ENCODE data around the gene SMG1. TPM values are rescaled to one million over a fixed set of nuclear protein-coding genes. Genes with fewer than 3 reads are reported as not detected.
"Not testable (repeated sequence)": the region's sequence is repeated elsewhere in the genome, so short reads cannot be mapped to it uniquely, and the experiment has no call there.

Gene SMG1
- total RNA-seq, 2 donors from 2014 or later: 71.7 to 81.3 TPM

DNA sequence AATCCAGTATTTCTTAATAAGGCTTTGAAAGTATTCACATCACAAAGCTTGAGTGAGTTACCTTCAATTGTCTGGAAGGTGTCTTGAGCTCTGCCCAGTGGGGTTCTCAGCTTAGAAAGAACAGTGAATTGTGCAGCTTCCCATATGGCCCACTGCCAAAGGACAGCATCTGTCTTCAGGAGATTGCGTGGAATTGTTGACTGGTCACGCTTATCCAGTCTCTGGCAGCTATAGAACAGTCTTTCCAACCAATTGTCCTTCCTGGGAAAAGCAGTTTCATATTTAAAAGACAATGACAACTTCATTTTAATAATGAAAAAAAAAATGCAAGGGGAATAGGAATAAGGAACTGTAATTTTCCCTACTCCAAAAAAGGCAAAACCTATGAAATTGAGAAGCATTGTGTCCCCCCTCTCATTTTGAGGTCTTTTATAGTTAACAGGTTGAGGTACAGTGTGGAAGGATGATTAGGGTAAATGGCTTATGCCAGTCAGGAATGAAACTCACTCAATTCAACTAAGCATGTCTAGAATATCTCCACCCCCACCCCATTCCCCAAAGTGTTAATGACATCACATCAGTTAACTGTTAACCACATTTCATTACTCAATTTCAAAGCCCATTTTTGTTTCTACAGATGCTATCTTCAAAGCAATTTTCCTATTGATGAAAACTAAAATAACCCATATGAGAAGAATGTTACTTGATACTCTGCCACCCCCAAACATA, 57.0 kb downstream of the SMG1 start:
- intact Hi-C loops (cut with DNase I); DNase-seq (ENCODE audit: low spot score): not testable (repeated sequence)

DNA sequence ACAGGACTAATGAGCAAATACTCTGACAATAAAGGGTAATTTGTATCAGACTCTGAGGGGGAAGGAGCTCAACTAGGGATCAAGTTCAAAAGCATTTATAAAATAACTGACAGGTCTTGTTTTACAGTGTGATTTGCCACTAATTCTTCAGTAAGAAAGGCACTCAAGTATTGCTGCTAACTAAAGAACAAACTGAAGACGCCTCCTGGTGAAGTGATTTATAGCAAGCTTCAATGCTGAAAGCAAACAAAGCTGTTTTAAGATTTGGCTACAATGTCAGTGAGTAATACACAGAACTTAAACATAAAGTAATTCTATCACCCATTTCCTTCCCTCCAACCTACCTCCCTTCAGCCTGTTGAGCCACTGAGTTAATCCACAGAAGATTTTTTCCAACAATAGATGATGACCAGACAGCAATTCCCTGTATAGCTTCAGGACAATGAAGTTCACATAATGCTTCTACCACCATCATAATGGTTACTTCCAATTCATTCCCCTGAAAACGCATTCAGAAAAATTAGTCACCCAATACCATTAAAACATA, 59.9 kb downstream of the SMG1 start:
- DNase-seq (ENCODE audit: low spot score); intact Hi-C loops (cut with DNase I): not testable (repeated sequence)

DNA sequence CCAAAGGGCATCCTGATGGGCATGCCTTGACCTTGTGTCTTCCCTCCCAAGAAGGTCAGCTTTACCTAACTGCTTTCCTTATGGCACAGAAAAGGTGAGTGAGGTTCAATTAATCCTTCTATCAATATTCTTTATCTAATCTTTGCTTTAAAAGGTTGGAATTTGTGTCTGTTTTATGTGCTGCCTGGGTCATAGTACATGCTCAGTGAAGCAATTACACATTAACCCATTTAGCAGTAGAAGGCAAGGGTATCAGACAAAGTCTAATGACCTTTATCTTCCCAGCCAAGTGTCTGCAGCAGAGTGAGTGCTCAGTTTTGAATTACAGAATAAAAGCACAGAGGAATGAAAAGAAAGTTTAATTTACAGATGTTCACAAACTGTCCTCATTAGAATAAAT, 63.3 kb downstream of the SMG1 start:
- DNase-seq (ENCODE audit: low spot score); intact Hi-C loops (cut with DNase I): not testable (repeated sequence)

DNA sequence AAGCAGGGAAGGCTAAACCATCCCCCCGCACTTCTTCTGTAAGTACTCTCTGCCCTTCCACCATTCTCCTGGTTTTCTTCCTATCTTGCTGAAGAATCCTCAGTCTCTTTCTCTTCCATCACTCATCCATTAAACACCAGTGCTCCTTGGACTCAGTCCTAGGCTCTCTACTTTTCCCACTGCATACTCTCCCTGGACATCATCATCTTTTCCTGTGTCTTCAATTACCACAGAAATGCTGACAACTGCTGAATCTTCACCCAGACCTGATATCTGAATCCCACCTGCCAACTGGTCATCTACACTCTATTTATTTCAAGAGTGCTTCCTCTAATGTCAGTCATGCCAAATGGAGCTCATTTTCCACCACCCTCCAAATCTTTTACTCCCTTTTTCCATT, 71.0 kb downstream of the SMG1 start:
- intact Hi-C loops (cut with DNase I): no loop called here

DNA sequence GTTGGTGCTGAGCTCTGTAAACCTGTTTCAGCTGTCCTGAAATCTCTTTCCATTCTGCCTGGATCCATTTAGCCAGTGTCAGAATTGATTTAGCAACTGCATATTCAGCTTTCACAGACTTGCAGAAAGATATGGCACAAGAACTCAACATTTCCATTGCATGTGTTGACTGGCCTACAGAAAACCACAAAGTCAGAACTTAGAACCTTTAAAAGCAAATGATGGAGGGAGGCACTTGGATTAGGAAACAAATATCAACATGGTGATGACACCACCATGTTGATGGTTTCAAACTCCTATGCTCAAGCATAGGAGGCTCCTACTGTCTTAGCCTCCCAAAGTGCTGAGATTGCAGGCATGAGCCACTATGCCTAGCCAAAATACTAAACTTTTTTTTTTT, 72.5 kb downstream of the SMG1 start:
- DNase-seq (ENCODE audit: low spot score): no peak
- intact Hi-C loops (cut with DNase I): no loop called here

More for the DNA sequence above, 71.0 kb downstream of the SMG1 start:
- no peak for DNase-seq (ENCODE audit: low spot score)

DNA sequence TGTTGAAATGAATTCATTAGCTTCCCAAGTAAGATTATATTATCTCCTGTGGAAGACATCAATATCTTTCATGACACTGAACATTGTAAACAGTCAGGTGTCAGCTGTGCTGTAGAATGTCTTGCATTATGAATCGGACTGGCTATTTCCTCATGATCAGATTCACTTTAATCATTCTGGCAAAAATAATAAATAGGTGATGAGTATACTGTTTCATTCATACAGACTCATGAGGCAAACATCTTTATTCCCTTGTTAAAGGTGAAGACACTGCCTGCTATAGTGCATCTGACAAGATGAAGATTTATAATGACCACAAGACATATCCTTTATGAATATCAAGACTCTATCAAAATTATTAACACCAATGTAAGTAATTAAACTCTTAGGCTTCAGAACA, 73.6 kb downstream of the SMG1 start:
- intact Hi-C loops (cut with DNase I): no loop called here
- no peak for DNase-seq (ENCODE audit: low spot score)

DNA sequence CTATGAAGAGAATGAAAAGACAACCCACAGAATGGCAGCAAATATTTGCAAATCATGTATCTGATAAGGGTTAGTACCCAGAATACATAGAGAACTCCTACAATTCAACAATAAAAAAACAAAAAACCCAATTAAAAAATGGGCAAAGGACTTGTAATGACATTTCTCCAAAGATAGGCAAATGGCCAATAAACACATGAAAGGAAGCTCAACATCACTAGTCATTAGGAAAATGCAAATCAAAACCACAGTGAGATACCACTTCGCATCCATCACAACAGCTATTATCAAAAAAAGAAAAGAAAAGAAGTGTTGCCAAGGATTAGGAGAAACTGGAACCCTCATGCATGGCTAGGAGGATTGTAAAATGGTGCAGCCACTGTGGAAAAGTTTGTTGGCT, 79.8 kb downstream of the SMG1 start:
- DNase-seq (ENCODE audit: low spot score): no peak
- intact Hi-C loops (cut with DNase I): no loop called here

DNA sequence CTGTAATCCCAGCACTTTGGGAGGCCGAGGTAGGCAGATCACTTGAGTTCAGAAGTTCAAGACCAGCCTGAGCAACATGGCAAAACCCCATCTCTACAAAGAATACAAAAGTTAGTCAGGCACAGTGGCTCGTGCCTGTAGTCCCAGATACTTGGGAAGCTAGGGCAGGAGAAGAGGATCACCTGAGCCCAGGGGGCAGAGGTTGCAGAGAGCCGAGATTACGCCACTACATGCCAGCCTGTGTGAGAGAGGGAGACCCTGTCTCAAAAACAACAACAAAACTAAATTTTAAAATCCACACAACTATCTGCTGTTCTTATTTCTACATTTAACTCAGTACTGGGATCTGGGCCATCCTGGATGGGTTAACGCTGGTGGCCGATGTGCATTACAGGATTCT, 83.6 kb downstream of the SMG1 start:
- intact Hi-C loops (cut with DNase I): no loop called here
- DNase-seq (ENCODE audit: low spot score): no peak

DNA sequence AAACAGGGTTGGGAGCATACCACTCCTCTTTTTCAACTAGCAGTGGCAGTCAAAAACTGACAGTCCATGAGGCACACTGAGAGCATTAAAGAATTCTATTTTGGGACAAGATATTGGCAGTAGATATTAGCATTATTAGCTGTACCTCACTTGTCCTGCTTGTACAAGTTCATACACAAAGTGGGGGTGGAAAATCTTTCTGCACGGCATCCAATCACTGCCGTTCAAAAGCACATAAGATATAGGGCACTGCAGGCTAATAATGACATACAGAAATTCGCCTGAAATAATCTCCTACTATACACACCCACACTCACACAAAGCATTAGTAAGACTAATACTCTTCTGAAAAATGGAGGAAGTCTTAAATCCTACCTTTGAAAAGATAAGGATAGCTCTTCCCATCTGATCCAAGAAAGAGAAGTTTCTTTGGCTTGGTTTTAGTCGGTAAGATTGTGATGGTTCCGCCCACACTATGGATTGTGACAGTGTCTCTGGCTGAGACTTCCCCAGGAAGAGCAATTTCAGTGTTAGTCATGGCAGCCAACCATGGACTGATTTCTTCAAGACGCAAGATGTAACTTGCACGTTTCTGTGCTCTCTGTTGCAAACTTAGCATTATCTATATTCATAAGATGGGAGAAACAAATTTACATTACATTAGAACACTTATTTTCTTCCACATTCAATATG, 84.2 kb downstream of the SMG1 start:
- DNase-seq (ENCODE audit: low spot score): no peak
- intact Hi-C loops (cut with DNase I): no loop called here

DNA sequence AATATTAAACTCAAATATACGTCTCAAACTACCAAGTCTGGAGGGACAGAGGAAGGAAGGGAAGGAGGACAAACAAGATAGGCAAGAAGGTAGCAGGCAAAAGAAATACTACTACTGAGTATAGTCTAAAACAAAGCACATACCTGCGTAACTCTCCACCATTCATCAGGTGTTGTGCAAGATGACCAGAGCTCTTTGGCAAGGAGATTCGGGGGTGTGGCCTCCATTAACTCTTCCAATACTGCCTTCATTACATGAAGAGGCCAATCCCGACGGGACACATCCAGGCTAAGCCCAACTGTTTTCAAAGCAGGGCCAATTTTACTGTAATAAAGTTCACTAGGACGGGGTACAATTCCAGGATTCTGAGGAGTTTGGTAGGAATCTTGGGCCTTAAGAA, 86.7 kb downstream of the SMG1 start:
- no peak for DNase-seq (ENCODE audit: low spot score)
- intact Hi-C loops (cut with DNase I): no loop called here

DNA sequence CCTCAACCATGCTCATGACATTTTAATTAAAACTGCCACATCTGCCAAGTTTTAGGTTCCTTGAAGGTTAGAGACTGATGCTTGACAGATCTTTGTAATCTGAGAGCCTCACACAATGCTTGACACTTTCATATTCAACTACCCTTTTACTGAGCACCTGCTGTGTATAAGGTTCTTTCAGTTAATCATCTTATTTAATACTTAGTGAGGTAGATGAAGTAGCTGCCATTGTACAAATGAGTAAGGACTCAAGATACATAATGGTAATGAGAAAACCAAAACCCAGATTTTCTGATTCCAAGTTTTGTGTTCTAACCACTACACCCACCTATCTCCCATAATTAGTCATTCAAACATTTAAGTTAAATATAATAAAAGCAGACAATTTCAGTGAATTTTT, 89.5 kb downstream of the SMG1 start:
- intact Hi-C loops (cut with DNase I): no loop called here
- DNase-seq (ENCODE audit: low spot score): no peak

DNA sequence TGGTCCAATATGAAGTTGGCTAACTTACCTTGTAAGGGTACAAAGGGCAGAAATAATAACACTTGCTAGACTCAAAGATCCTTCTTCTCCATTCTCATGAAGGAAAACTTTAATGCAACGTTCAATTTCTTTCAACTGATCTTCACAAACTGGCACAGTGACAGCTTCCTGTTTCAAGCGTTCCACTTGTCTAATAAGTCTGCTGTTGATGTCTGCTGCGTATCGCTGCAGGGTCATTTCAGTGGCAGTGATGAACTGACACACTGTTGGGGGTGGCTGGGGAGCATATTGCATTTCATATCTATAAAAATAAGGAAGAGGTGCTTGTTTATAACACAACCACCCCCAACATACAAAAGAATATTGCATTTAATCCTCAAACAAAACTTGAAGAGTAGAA, 91.3 kb downstream of the SMG1 start:
- no peak for DNase-seq (ENCODE audit: low spot score)
- intact Hi-C loops (cut with DNase I): no loop called here

DNA sequence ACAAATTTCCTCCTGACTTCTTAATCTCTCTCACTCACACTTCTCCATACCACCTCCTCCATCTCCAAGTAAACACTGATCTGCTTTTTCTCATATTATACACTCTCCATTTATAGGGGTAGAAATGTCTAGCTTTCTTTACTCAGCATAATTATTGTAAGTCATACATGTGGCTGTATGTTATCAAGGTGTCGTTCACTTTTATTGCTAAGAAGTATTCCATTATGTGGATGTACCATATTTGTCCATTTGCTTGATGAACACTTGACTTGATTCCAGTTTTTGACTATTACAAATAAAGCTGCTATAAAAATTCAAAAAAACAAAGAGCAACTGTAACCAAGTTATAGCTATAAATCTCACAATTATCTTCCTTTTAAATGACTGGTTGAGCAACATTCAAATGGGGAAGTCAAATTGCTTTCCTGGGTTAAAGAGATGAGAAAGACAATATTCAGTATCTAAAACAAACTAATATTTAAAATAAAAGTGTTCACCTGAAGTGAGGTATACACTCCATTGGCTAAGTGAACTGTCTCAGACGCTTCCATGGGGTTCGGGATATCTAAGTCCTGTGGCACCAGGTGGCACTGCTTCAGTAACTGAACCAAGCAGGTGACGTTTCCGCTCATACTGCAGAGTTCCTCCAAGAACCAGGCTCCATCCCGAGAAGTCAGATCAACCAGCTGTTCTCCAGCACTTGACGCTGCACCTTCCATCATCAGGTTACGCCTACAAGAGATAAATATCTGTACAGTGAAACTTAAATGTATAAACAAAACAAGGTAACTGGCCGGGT, 92.3 kb downstream of the SMG1 start:
- DNase-seq (ENCODE audit: low spot score): no peak
- intact Hi-C loops (cut with DNase I): no loop called here

DNA sequence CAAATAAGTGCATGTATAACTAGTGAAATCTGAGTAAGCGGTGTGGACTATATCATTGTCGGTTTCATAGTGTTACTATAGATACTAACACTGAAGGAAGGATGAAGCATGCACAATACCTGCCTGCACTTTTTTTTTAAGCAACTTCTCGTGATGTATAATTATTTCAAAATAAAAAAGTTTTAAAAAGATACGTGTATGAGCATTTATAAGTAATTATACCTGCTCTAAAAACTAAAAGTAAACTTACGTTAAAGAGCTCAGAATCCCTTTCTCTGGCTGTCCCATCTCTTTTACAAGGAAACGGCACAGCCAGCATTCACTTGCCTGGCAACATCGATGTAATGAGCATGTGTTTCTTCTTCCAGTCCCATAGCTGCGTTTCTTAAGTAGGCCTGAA, 93.6 kb downstream of the SMG1 start:
- intact Hi-C loops (cut with DNase I): no loop called here
- DNase-seq (ENCODE audit: low spot score): no peak

DNA sequence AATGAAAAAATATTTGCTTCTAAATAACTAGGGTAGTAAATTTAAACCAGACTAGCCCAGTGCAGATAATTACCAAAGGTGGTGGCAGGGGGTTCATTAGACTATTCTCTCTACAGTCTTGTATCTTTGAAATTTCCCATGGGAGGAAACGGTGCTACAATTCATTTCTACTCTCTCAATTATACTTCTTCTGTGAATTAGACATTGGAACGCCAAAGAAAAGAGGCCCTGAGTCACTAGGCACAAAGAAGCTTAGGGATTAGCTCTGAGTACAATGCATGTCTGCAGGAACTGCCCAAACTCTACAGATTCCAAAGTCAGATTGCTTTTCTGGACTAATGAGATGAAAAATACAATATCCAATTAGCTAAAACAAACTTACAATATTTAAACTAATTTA, 94.2 kb downstream of the SMG1 start:
- DNase-seq (ENCODE audit: low spot score): no peak
- intact Hi-C loops (cut with DNase I): no loop called here

DNA sequence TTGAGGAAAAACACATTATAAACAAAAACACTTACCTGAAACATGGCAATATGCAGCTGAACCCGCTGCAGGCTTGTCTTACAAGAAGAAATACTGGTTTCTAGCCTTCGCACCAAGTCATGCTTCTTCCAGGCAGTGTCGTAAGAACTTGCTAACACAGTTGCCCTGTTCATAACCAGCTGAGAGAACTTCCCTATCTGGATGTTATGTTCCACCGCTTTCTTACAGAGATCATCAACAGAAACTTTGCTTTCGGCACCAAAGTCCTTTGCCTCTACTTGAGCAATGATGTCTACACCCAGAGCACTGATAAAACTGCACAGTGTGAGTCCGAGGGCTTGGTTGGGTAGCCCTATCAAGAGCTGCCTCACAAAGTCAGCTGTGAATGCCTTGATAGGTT, 97.0 kb downstream of the SMG1 start:
- intact Hi-C loops (cut with DNase I): no loop called here

DNA sequence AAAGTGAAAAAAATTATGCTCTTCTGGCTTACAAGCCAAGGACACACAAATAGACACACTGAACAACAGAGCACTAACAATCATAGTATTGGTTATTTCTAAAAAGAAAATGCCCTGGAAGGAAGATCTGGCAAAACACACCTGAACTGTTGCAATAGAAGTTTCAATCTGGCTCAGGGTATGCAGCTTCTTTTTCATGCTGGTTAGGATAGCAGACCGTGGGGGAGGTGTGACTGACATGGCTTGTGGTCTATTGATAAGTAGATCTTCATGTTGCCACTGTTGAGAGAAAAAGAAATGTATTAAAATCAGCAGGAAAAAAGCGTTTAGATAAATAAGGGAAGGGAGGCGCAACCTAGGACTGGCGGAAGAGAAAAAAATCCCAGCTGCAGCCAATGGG, 98.3 kb downstream of the SMG1 start:
- intact Hi-C loops (cut with DNase I): no loop called here
- no peak for DNase-seq (ENCODE audit: low spot score)

More for the DNA sequence above, 97.0 kb downstream of the SMG1 start:
- no peak for DNase-seq (ENCODE audit: low spot score)

DNA sequence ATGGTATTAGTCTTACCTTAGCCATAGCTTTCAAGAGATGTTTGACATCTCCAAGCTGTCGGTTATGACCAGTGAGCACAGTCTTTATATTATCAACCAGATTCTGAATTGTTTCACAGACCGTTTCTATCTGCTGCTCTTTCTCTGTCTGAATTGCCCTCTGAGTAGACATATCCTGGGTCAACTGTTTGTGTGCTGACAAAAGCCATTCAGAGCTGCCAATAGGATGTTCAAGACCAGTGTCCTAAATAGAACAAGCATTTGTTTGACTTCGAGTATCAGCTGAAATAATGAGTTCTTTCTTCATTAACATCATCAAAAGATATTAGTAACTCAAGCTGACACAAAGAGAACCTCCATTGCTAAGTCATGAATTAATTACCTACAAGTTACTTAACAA, 109.9 kb downstream of the SMG1 start:
- intact Hi-C loops (cut with DNase I): no loop called here
- DNase-seq (ENCODE audit: low spot score): no peak

DNA sequence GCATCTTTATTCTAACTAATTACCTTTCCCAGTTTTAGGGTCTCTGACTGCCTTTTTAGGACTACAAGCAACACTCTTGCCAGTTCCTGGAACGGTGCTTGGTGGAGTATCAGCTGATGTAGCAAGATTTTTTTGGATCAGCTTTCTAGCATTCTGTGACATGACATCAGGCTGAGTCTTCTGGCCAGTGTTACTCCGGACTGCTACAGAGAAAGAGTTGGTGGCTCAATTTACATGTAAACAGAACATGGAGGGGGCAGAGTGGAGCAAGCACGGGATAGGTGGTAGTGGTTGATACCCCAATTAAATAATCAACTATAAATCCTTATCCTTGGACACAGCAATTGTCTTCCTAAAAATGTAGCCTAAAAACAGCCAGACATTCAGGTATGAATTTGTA, 114.3 kb downstream of the SMG1 start:
- intact Hi-C loops (cut with DNase I): no loop called here
- no peak for DNase-seq (ENCODE audit: low spot score)

DNA sequence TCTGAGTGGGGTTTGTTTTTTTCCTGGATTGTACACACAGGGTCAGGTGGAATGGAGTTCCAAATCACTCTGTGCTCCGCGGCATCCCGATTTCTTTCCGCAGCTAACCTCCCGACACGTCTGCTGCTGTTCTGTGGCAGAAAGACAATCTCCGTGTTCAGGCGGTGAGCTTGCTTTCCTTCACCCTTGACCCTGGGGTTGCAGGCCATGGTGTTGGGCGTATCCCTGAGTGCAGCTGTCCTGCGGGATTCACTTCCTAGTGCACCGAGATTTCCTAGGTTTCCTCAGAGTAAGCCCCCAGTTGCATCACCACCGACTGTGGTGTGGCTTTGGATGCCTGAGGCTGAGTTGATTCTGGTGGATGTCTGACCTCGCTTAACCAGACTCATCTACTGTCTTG, 117.0 kb downstream of the SMG1 start:
- intact Hi-C loops (cut with DNase I): no loop called here

More for the DNA sequence above, 117.0 kb downstream of the SMG1 start:
- no peak for DNase-seq (ENCODE audit: low spot score)

Data from posterior vena cava (tissue), 2 donors.